K562 (cell line): Measurements from ENCODE around the gene TMEM273. TPM values are rescaled to one million over a fixed set of nuclear protein-coding genes. Genes with fewer than 3 reads are reported as not detected.

ENCODE experiments used
- ELF4 ChIP-seq: fragments of 450-650 bp; formaldehyde crosslinking; IDR thresholded peaks from 2 replicates; pipeline ENCODE4 v1.4.0; 2022; ENCODE audit warnings: missing genetic modification characterization
- KDM2B ChIP-seq: fragments of 250-450 bp; sonication (Bioruptor Pico); IDR thresholded peaks from 2 replicates; pipeline ENCODE4 v1.8.0; 2021; ENCODE audit warnings: mild to moderate bottlenecking, moderate library complexity
- NFE2 ChIP-seq: IDR thresholded peaks from 2 replicates; pipeline ENCODE4 v1.6.1; 2014; ENCODE audit warnings: antibody characterized with exemption, low read depth
- RAD21 ChIP-seq, 2 experiments: fragments of 250-450 bp in 1 of 2; fragments of 450-650 bp in 1 of 2; sonication (Bioruptor Pico) in 1 of 2; formaldehyde crosslinking in 1 of 2; IDR thresholded peaks in 1 of 2; conservative IDR thresholded peaks in 1 of 2; 2 replicates each; pipeline versions ENCODE4 v1.4.0 to v1.8.0; 2020 to 2022; ENCODE audit warnings: mild to moderate bottlenecking in 2 of 2, moderate library complexity in 1 of 2
- ZKSCAN8 ChIP-seq: fragments of 200-800 bp; sonication (Bioruptor generic); IDR thresholded peaks from 2 replicates; pipeline ENCODE4 v1.6.1; 2016; ENCODE audit warnings: missing genetic modification characterization, missing compliant biosample characterization
- ZNF79 ChIP-seq: fragments of 250-450 bp; sonication (Bioruptor Pico); IDR thresholded peaks from 2 replicates; pipeline ENCODE4 v1.4.0; 2020; ENCODE audit warnings: low read depth, mild to moderate bottlenecking, moderate library complexity
- polyA plus RNA-seq, 8 experiments: library from polyadenylated mRNA; depleted of rRNA in 4 of 8; stranded (reverse) in 5 of 8; unstranded in 3 of 8; fragments of >200 nt; fragmentation: Nextera tagmentation in 2 of 8; fragmentation: Illumina TruSeq in 1 of 8; extraction: Ambion mirVana in 2 of 8; extraction: Trizol in 1 of 8; gene quantifications; 2 replicates each; pipeline versions ENCODE4 v1.2.1 to v1.2.3, GENCODE V29; 2011 to 2014; ENCODE audit warnings: inconsistent platforms in 1 of 8, missing spikeins in 1 of 8
- total RNA-seq, 7 experiments: library from RNA; depleted of rRNA in 6 of 7; stranded (reverse); fragments of >200 nt in 6 of 7; fragmentation: Illumina TruSeq in 2 of 7; extraction: Trizol in 2 of 7; gene quantifications; 2 replicates each; pipeline versions ENCODE4 v1.2.1 to v1.2.3, GENCODE V29; 2011 to 2021; ENCODE audit warnings: low replicate concordance in 1 of 7
- TF ChIP-seq, protein P1 (sequence below): fragments of 250-450 bp; sonication (Bioruptor Pico); IDR thresholded peaks from 2 replicates; pipeline ENCODE4 v1.5.0; 2021; ENCODE audit warnings: mild to moderate bottlenecking, borderline replicate concordance
- TF ChIP-seq, protein P2 (sequence below): fragments of 250-450 bp; sonication (Bioruptor Pico); IDR thresholded peaks from 2 replicates; pipeline ENCODE4 v1.4.0; 2020; ENCODE audit warnings: mild to moderate bottlenecking
- TF ChIP-seq, protein P3 (sequence below): sonication (generic); formaldehyde crosslinking; IDR thresholded peaks from 2 replicates; pipeline ENCODE4 v1.8.0; 2022; ENCODE audit warnings: missing genetic modification reagents, mild to moderate bottlenecking, moderate library complexity, borderline replicate concordance
- TF ChIP-seq, protein P4 (sequence below): fragments of 200-600 bp; sonication (generic); IDR thresholded peaks from one replicate; pipeline ENCODE4 v1.6.1; 2012; ENCODE audit warnings: mild to moderate bottlenecking, low read depth, low read length, inconsistent platforms

The TMEM273 gene
- total and polyA plus RNA-seq, 9 of the 15 experiments (the other 6 are each of a cell fraction or from before 2014, with no cell fraction given): 39.2 to 131 (median 95.6) TPM

DNA sequence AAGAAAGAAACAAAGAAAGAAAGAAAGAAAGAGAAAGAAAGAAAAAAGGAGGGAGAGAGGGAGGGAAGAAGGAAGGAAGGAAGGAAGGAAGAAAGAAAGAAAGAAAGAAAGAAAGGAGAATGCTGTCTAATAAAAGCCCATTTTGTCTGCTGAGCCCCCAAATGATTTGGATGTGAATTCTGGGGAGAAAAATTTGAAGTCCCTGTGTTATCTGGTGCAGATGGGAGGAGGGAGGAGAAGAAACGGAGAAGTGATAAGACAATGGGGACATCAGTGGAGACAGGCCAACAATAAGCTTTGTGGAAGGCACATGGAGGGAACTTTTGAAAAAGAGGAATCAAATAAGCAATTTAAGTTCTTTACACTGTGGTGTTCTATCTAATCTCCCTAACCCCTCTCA lies 24.6 kb upstream of the TMEM273 start (continued):
- TF ChIP-seq, protein P1, sequence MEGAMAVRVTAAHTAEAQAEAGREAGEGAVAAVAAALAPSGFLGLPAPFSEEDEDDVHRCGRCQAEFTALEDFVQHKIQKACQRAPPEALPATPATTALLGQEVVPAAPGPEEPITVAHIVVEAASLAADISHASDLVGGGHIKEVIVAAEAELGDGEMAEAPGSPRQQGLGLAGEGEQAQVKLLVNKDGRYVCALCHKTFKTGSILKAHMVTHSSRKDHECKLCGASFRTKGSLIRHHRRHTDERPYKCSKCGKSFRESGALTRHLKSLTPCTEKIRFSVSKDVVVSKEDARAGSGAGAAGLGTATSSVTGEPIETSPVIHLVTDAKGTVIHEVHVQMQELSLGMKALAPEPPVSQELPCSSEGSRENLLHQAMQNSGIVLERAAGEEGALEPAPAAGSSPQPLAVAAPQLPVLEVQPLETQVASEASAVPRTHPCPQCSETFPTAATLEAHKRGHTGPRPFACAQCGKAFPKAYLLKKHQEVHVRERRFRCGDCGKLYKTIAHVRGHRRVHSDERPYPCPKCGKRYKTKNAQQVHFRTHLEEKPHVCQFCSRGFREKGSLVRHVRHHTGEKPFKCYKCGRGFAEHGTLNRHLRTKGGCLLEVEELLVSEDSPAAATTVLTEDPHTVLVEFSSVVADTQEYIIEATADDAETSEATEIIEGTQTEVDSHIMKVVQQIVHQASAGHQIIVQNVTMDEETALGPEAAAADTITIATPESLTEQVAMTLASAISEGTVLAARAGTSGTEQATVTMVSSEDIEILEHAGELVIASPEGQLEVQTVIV (CRISPR knock-in tag): no peak
- TF ChIP-seq NFE2: no peak
- TF ChIP-seq, protein P2, sequence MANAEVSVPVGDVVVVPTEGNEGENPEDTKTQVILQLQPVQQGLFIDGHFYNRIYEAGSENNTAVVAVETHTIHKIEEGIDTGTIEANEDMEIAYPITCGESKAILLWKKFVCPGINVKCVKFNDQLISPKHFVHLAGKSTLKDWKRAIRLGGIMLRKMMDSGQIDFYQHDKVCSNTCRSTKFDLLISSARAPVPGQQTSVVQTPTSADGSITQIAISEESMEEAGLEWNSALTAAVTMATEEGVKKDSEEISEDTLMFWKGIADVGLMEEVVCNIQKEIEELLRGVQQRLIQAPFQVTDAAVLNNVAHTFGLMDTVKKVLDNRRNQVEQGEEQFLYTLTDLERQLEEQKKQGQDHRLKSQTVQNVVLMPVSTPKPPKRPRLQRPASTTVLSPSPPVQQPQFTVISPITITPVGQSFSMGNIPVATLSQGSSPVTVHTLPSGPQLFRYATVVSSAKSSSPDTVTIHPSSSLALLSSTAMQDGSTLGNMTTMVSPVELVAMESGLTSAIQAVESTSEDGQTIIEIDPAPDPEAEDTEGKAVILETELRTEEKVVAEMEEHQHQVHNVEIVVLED (CRISPR knock-in tag): no peak
- TF ChIP-seq ELF4 (CRISPR knock-in tag): 0 out of 2 replicates have a peak, but pooled peaks have one; percentile 46
- TF ChIP-seq, protein P3, sequence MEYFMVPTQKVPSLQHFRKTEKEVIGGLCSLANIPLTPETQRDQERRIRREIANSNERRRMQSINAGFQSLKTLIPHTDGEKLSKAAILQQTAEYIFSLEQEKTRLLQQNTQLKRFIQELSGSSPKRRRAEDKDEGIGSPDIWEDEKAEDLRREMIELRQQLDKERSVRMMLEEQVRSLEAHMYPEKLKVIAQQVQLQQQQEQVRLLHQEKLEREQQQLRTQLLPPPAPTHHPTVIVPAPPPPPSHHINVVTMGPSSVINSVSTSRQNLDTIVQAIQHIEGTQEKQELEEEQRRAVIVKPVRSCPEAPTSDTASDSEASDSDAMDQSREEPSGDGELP: no peak
- TF ChIP-seq, protein P4, sequence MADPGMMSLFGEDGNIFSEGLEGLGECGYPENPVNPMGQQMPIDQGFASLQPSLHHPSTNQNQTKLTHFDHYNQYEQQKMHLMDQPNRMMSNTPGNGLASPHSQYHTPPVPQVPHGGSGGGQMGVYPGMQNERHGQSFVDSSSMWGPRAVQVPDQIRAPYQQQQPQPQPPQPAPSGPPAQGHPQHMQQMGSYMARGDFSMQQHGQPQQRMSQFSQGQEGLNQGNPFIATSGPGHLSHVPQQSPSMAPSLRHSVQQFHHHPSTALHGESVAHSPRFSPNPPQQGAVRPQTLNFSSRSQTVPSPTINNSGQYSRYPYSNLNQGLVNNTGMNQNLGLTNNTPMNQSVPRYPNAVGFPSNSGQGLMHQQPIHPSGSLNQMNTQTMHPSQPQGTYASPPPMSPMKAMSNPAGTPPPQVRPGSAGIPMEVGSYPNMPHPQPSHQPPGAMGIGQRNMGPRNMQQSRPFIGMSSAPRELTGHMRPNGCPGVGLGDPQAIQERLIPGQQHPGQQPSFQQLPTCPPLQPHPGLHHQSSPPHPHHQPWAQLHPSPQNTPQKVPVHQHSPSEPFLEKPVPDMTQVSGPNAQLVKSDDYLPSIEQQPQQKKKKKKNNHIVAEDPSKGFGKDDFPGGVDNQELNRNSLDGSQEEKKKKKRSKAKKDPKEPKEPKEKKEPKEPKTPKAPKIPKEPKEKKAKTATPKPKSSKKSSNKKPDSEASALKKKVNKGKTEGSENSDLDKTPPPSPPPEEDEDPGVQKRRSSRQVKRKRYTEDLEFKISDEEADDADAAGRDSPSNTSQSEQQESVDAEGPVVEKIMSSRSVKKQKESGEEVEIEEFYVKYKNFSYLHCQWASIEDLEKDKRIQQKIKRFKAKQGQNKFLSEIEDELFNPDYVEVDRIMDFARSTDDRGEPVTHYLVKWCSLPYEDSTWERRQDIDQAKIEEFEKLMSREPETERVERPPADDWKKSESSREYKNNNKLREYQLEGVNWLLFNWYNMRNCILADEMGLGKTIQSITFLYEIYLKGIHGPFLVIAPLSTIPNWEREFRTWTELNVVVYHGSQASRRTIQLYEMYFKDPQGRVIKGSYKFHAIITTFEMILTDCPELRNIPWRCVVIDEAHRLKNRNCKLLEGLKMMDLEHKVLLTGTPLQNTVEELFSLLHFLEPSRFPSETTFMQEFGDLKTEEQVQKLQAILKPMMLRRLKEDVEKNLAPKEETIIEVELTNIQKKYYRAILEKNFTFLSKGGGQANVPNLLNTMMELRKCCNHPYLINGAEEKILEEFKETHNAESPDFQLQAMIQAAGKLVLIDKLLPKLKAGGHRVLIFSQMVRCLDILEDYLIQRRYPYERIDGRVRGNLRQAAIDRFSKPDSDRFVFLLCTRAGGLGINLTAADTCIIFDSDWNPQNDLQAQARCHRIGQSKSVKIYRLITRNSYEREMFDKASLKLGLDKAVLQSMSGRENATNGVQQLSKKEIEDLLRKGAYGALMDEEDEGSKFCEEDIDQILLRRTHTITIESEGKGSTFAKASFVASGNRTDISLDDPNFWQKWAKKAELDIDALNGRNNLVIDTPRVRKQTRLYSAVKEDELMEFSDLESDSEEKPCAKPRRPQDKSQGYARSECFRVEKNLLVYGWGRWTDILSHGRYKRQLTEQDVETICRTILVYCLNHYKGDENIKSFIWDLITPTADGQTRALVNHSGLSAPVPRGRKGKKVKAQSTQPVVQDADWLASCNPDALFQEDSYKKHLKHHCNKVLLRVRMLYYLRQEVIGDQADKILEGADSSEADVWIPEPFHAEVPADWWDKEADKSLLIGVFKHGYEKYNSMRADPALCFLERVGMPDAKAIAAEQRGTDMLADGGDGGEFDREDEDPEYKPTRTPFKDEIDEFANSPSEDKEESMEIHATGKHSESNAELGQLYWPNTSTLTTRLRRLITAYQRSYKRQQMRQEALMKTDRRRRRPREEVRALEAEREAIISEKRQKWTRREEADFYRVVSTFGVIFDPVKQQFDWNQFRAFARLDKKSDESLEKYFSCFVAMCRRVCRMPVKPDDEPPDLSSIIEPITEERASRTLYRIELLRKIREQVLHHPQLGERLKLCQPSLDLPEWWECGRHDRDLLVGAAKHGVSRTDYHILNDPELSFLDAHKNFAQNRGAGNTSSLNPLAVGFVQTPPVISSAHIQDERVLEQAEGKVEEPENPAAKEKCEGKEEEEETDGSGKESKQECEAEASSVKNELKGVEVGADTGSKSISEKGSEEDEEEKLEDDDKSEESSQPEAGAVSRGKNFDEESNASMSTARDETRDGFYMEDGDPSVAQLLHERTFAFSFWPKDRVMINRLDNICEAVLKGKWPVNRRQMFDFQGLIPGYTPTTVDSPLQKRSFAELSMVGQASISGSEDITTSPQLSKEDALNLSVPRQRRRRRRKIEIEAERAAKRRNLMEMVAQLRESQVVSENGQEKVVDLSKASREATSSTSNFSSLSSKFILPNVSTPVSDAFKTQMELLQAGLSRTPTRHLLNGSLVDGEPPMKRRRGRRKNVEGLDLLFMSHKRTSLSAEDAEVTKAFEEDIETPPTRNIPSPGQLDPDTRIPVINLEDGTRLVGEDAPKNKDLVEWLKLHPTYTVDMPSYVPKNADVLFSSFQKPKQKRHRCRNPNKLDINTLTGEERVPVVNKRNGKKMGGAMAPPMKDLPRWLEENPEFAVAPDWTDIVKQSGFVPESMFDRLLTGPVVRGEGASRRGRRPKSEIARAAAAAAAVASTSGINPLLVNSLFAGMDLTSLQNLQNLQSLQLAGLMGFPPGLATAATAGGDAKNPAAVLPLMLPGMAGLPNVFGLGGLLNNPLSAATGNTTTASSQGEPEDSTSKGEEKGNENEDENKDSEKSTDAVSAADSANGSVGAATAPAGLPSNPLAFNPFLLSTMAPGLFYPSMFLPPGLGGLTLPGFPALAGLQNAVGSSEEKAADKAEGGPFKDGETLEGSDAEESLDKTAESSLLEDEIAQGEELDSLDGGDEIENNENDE: no peak
- TF ChIP-seq ZKSCAN8: no peak
- TF ChIP-seq ZNF79 (CRISPR knock-in tag): no peak
- no peak for TF ChIP-seq RAD21 (CRISPR knock-in tag; conservative IDR thresholded peaks at IDR 0.05 in 1 of 2, IDR thresholded peaks at IDR 0.05 in 1 of 2)
- no peak for TF ChIP-seq KDM2B (CRISPR knock-in tag)
